ENCODE data around the gene SRP68.
"Not testable (repeated sequence)": the region's sequence is repeated elsewhere in the genome, so short reads cannot be mapped to it uniquely, and the experiment has no call there.

Gene SRP68

GRCh38 chr17:76076765-76077583 is 4.7 kb upstream of the SRP68 start:
- DNase-seq (ENCODE audit: low spot score) = no peak

GRCh38 chr17:76076146-76076764 is 3.9 kb upstream of the SRP68 start:
- no peak for DNase-seq (ENCODE audit: low spot score)

GRCh38 chr17:76075364-76076145 is 3.2 kb upstream of the SRP68 start:
- no peak for DNase-seq (ENCODE audit: low spot score)

- no peak for DNase-seq (ENCODE audit: low spot score)
Measured at GRCh38 chr17:76074390-76075363, 2.4 kb upstream of the SRP68 start, which contains the start of gene GALR2. Gene GALR2 (plus strand): TSS chr17:76074781. CDS start chr17:76074884, 103 bp downstream.

- no peak for DNase-seq (ENCODE audit: low spot score)
Measured at GRCh38 chr17:76071531-76072147, 678 bp downstream of the SRP68 start.

GRCh38 chr17:76065775-76066174 is 6.5 kb downstream of the SRP68 start:
- DNase-seq (ENCODE audit: low spot score) = no peak

GRCh38 chr17:76063875-76064546 is 8.3 kb downstream of the SRP68 start:
- DNase-seq (ENCODE audit: low spot score) = no peak

- not testable (repeated sequence) for DNase-seq (ENCODE audit: low spot score)
Measured at GRCh38 chr17:76058264-76058663, 14.1 kb downstream of the SRP68 start.

GRCh38 chr17:76056882-76057281 is 15.4 kb downstream of the SRP68 start:
- DNase-seq (ENCODE audit: low spot score) = no peak

- DNase-seq (ENCODE audit: low spot score) = peak; percentile 61
Measured at GRCh38 chr17:76054112-76054476, 18.2 kb downstream of the SRP68 start.

GRCh38 chr17:76053246-76054111 is 18.8 kb downstream of the SRP68 start:
- DNase-seq (ENCODE audit: low spot score) = peak; percentile 36

- no peak for DNase-seq (ENCODE audit: low spot score)
Measured at GRCh38 chr17:76051561-76051960, 20.8 kb downstream of the SRP68 start.

GRCh38 chr17:76050538-76051467 is 21.5 kb downstream of the SRP68 start:
- no peak for DNase-seq (ENCODE audit: low spot score)

GRCh38 chr17:76049836-76050537 is 22.3 kb downstream of the SRP68 start:
- no peak for DNase-seq (ENCODE audit: low spot score)

GRCh38 chr17:76049239-76049638 is 23.1 kb downstream of the SRP68 start:
- DNase-seq (ENCODE audit: low spot score) = no peak

- no peak for DNase-seq (ENCODE audit: low spot score)
Measured at GRCh38 chr17:76048711-76049110, 23.6 kb downstream of the SRP68 start.

GRCh38 chr17:76048025-76048605 is 24.2 kb downstream of the SRP68 start:
- DNase-seq (ENCODE audit: low spot score) = no peak

All from AG08395 (cell line).